PC-3 (cell line): ENCODE measurements around the gene TEX44.

Experiments used
- EZH2 ChIP-seq: fragments of 300-600 bp; sonication (generic); IDR thresholded peaks from one replicate; pipeline ENCODE4 v1.6.1; 2017; ENCODE audit warnings: antibody characterized with exemption, mild to moderate bottlenecking, low read length; ENCODE audit not compliant: unreplicated experiment
- TF ChIP-seq, protein P1 (sequence below): fragments of 300-600 bp; sonication (generic); conservative IDR thresholded peaks from 2 replicates; pipeline ENCODE4 v1.5.1; 2017; ENCODE audit warnings: antibody characterized with exemption, low read depth, mild to moderate bottlenecking, low read length

GRCh38 chr2:231604101-231604684 is 11.5 kb downstream of the TEX44 start:
- TF ChIP-seq, protein P1, sequence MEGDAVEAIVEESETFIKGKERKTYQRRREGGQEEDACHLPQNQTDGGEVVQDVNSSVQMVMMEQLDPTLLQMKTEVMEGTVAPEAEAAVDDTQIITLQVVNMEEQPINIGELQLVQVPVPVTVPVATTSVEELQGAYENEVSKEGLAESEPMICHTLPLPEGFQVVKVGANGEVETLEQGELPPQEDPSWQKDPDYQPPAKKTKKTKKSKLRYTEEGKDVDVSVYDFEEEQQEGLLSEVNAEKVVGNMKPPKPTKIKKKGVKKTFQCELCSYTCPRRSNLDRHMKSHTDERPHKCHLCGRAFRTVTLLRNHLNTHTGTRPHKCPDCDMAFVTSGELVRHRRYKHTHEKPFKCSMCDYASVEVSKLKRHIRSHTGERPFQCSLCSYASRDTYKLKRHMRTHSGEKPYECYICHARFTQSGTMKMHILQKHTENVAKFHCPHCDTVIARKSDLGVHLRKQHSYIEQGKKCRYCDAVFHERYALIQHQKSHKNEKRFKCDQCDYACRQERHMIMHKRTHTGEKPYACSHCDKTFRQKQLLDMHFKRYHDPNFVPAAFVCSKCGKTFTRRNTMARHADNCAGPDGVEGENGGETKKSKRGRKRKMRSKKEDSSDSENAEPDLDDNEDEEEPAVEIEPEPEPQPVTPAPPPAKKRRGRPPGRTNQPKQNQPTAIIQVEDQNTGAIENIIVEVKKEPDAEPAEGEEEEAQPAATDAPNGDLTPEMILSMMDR, result no peak
- TF ChIP-seq EZH2, result no peak
